Gastroesophageal sphincter (tissue), 4 donors: ENCODE results near the gene SMARCA2. TPM values are rescaled to one million over a fixed set of nuclear protein-coding genes. Genes with fewer than 3 reads are reported as not detected.

Source experiments
- ATAC-seq: fragments of 150-250 bp; one replicate; pipeline ENCODE4 v1.9.1; 2016; ENCODE audit warnings: mild to moderate bottlenecking, moderate library complexity
- H3K27ac ChIP-seq, 4 donors: fragments of 200-600 bp; sonication (generic) in 3 of 4; 1 replicate in 3 of 4; 2 replicates in 1 of 4; pipeline ENCODE4 v1.5.1; 2016 to 2019
- H3K27me3 ChIP-seq: fragments of 200-600 bp; sonication (generic); one replicate; pipeline ENCODE4 v1.5.1; 2019
- H3K36me3 ChIP-seq, 2 donors: fragments of 200-600 bp; sonication (generic); one replicate each; pipeline ENCODE4 v1.5.1; 2019; ENCODE audit warnings: control low read depth in 1 of 2
- H3K4me1 ChIP-seq, 3 donors: fragments of 200-600 bp; sonication (generic); 1 replicate in 2 of 3; 2 replicates in 1 of 3; pipeline ENCODE4 v1.5.1; 2016 to 2019; ENCODE audit warnings: control low read depth in 2 of 3
- H3K4me3 ChIP-seq, 2 donors: fragments of 200-600 bp; sonication (generic); one replicate each; pipeline ENCODE4 v1.5.1; 2019; ENCODE audit warnings: mild to moderate bottlenecking in 1 of 2, moderate library complexity in 1 of 2
- H3K9me3 ChIP-seq, 3 donors: fragments of 200-600 bp; sonication (generic); one replicate each; pipeline ENCODE4 v1.5.1; 2017 to 2019; ENCODE audit warnings: control low read depth in 2 of 3
- CTCF ChIP-seq, 4 experiments: fragments of 200-600 bp in 2 of 4; fragments of 450-650 bp in 2 of 4; sonication (generic) in 1 of 4; IDR thresholded peaks; one replicate each; pipeline ENCODE4 v1.5.1; 2017 to 2019; ENCODE audit warnings: antibody characterized with exemption in 4 of 4, mild to moderate bottlenecking in 2 of 4, moderate library complexity in 2 of 4
- EP300 ChIP-seq: sonication (generic); formaldehyde crosslinking; IDR thresholded peaks from one replicate; pipeline ENCODE4 v1.6.1; 2017; ENCODE audit warnings: antibody characterized with exemption, mild to moderate bottlenecking
- POLR2A ChIP-seq, 2 donors: fragments of 450-650 bp; IDR thresholded peaks; one replicate each; pipeline ENCODE4 v1.6.1; 2017; ENCODE audit warnings: antibody characterized with exemption in 2 of 2, mild to moderate bottlenecking in 2 of 2, moderate library complexity in 1 of 2
- POLR2AphosphoS5 ChIP-seq: sonication (generic); formaldehyde crosslinking; IDR thresholded peaks from one replicate; pipeline ENCODE4 v1.6.1; 2017; ENCODE audit warnings: antibody characterized with exemption
- WGBS, 2 donors: methylation state at CpG; one replicate each; pipeline ENCODE4 v1.1.5; 2018; ENCODE audit warnings: low coverage in 1 of 2; 5-methylcytosine and 5-hydroxymethylcytosine counted together
- total RNA-seq, 4 donors: library from RNA; depleted of rRNA; stranded (reverse); fragments of >200 nt; gene quantifications; one replicate each; pipeline ENCODE4 v1.1.0, GENCODE V29; 2016

Gene SMARCA2
- total RNA-seq, 4 donors from 2014 or later, result 90.5 to 133 (median 98.5) TPM

DNA sequence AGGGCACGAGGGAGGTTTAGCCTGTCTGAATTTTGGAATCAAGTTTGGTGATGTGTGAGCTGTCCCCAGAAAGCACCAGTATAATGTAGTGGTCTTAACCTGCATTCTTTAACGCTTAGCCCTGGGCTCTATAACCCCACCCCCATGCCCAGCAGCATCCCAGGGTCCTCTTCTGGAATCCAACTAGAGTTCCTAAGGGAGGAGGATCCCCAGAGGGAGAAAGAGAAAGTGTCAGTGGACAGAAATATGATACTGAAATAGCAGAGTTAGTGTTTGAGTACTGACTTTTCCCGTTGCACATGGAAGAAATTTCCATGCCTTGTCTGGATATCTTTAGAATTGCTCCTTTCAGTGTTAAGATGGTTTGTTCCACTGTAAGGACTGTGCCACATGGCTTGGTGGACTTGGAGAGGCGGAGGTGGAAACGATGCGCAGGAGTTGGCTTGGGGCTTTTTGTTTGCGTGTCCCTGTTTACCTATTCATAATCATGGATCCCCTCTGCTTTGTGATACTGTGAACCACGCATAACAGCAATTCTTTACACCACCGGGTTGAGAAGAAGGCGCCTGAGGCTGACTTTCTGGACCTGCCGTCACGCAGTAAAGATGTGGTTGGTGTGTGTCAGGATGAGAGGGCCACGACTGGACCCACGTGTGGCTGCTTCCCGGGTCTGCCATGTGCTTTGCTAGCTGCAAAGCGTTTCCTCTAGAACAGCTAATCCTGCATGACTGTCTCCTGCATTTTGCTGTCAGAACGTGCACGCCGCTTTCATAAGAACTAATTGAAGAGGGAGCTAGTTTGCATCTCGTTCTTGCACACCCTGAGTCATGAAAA lies 142.3 kb downstream of the SMARCA2 start:
- WGBS, 2 donors, result 4 to 10% methylated on average over 7 to 20 of the region's 20 CpGs
- no peaks in the 10 kb centered on the region for H3K27me3 ChIP-seq
- H3K4me1 ChIP-seq, result peaks cover 0 to 35% (median 7%) of the 10 kb centered on the region in 3 donors
- H3K36me3 ChIP-seq, result peaks cover 0 to 4% of the 10 kb centered on the region in 2 donors
- peak overlapping the region in 3 of 4 donors; percentile 69 to 77 (median 75) for H3K27ac ChIP-seq
- peak overlapping the region; percentile 49 to 93 for H3K4me3 ChIP-seq
- TF ChIP-seq POLR2AphosphoS5 (peak; percentile 52), POLR2A (IDR thresholded peaks at IDR 0.05) (no peak)
- no peaks in the 10 kb centered on the region for H3K9me3 ChIP-seq
- peak; percentile 56 for ATAC-seq

DNA sequence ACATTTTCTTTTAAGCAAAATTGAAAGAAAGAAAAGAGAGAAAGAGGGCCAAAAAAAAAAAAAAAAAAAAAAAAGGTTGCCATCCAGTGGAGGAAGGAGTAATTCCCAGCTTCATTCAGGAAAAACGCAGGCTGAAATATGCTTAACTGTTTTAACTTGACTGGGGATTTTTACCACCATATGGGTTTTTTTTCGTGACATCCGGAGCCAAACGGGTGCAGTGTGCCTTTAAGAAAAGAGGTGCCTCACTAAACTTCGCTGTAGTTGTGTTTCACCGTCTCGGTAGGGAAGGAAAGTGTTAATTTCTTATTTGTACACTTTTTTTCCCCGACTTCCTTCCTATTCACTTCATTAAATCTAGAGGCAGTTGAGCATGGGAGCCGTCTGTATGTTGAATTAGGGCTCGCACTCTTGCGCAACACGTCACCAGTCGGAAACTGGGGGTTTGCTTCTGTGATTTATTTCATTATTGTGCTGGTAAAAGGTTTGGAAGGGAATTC lies 143.0 kb downstream of the SMARCA2 start:
- H3K36me3 ChIP-seq, result peaks cover 0 to 4% of the 10 kb centered on the region in 2 donors
- peak overlapping the region; percentile 57 to 77 (median 70) for H3K27ac ChIP-seq
- WGBS, 2 donors, result 0 to 2% methylated on average over 8 to 13 of the region's 13 CpGs
- peaks cover 0 to 34% (median 7%) of the 10 kb centered on the region in 3 donors for H3K4me1 ChIP-seq
- ATAC-seq, result peak; percentile 40
- no peaks in the 10 kb centered on the region for H3K27me3 ChIP-seq
- H3K4me3 ChIP-seq, result peak overlapping the region; percentile 49 to 93
- TF ChIP-seq POLR2AphosphoS5 (no peak), POLR2A (IDR thresholded peaks at IDR 0.05) (no peak), EP300 (no peak), CTCF (IDR thresholded peaks at IDR 0.05) (no peak)
- H3K9me3 ChIP-seq, result no peaks in the 10 kb centered on the region

GRCh38 chr9:2158766-2159430 lies 143.8 kb downstream of the SMARCA2 start:
- Histone ChIP-seq H3K4me1 (peaks cover 0 to 27% (median 7%) of the 10 kb centered on the region in 3 donors), H3K27ac (peak overlapping the region; percentile 57 to 77 (median 70)), H3K36me3 (peaks cover 0 to 12% of the 10 kb centered on the region in 2 donors), H3K4me3 (peak overlapping the region; percentile 49 to 93), H3K9me3 (no peaks in the 10 kb centered on the region), H3K27me3 (no peaks in the 10 kb centered on the region)
- 14% methylated on average over 4 of the region's 4 CpGs for whole genome bisulfite sequencing, 2 donors
- TF ChIP-seq POLR2AphosphoS5 (no peak), POLR2A (IDR thresholded peaks at IDR 0.05) (no peak), CTCF (IDR thresholded peaks at IDR 0.05) (no peak), EP300 (no peak)
- ATAC-seq, result no peak

DNA sequence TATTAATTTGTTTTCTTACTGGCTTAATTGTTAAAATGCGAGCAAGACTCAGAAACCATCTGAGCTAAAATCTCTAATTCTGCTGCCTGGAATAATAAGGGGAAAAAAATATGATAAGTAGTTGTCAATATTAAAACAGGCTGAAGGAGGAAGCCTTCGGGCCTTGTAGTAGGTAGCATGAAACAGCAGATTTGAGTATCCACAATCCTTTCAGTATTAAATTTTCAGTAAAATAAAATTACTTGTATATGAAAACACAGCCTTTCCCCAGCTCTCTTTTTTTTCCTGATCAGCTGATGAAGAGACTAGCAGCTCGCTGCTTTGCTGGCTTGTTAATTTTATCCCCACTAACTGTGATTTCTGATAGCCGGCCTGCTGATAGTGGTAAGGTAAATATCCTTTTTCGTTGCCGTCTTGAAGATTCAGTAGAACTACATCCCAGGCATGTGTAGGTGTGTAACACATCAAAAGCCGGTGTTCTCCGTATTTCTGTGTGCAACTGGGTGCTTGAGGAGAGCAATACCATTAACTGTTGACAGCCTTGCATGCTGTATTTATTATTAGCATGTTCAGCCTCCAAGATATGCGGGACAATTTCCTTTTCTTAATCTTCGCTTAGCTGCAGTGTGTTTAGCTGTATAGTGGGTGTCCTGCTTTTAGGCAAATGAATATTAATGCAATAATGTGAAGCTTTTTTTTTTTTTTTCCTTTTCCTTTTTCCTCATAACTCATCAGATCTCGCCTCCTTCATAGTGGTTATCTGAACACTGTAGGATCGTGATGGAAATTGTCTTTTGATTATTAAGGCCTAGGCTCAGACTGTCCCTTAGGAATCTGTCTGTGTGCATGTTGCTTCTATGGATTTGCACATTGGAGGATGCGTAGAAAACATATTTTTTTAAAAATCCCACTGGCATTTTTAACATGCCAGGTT lies 144.6 kb downstream of the SMARCA2 start:
- H3K4me3 ChIP-seq, result peak overlapping the region; percentile 37 to 49
- no peaks in the 10 kb centered on the region for H3K9me3 ChIP-seq
- H3K4me1 ChIP-seq, result peaks cover 0 to 28% (median 7%) of the 10 kb centered on the region in 3 donors
- H3K36me3 ChIP-seq, result peaks cover 0 to 16% of the 10 kb centered on the region in 2 donors
- H3K27ac ChIP-seq, result peak overlapping the region; percentile 57 to 77 (median 66)
- TF ChIP-seq POLR2AphosphoS5, result no peak
- TF ChIP-seq CTCF (IDR thresholded peaks at IDR 0.05), result no peak
- no peak for TF ChIP-seq POLR2A (IDR thresholded peaks at IDR 0.05)
- TF ChIP-seq EP300, result no peak
- 16 to 20% methylated on average over 12 to 13 of the region's 13 CpGs for WGBS, 2 donors
- ATAC-seq, result no peak
- H3K27me3 ChIP-seq, result no peaks in the 10 kb centered on the region
